SK-N-SH (cell line): ENCODE results near the gene SLC26A3.

ENCODE experiments used
- CTCF ChIP-seq: fragments of 200-600 bp; sonication (generic); IDR thresholded peaks from 2 replicates; pipeline ENCODE4 v1.6.1; 2017; ENCODE audit warnings: antibody characterized with exemption, mild to moderate bottlenecking, moderate library complexity
- EP300 ChIP-seq, 2 experiments: IDR thresholded peaks; 2 replicates each; pipeline versions ENCODE4 v1.4.0 to v1.6.1; 2012; ENCODE audit warnings: borderline replicate concordance in 1 of 2, low read depth in 1 of 2, low read length in 1 of 2
- EZH2phosphoT487 ChIP-seq: fragments of 200-600 bp; sonication (generic); IDR thresholded peaks from 2 replicates; pipeline ENCODE4 v1.6.1; 2017; ENCODE audit warnings: low read depth, mixed run types, mild to moderate bottlenecking, antibody characterized with exemption, moderate library complexity, borderline replicate concordance
- FOXJ3 ChIP-seq: sonication (generic); formaldehyde crosslinking; IDR thresholded peaks from 2 replicates; pipeline ENCODE4 v1.5.1; 2020; ENCODE audit warnings: mild to moderate bottlenecking, missing genetic modification reagents
- GABPA ChIP-seq: IDR thresholded peaks from 2 replicates; pipeline ENCODE4 v1.4.0; 2012; ENCODE audit warnings: low read depth, mild to moderate bottlenecking
- PBX3 ChIP-seq: IDR thresholded peaks from 2 replicates; pipeline ENCODE4; 2012
- POLR2AphosphoS5 ChIP-seq: IDR thresholded peaks from 2 replicates; pipeline ENCODE4 v1.6.1; 2012; ENCODE audit warnings: low read depth, low read length
- REST ChIP-seq: IDR thresholded peaks from 2 replicates; pipeline ENCODE4 v1.6.1; 2012; ENCODE audit warnings: mild to moderate bottlenecking, low read depth, low read length, moderate library complexity
- TEAD4 ChIP-seq: IDR thresholded peaks from 2 replicates; pipeline ENCODE4 v1.4.0; 2012; ENCODE audit warnings: mild to moderate bottlenecking, borderline replicate concordance; ENCODE audit not compliant: insufficient read depth
- USF2 ChIP-seq: fragments of 150-350 bp; IDR thresholded peaks from 2 replicates; pipeline ENCODE4 v1.6.1; 2017; ENCODE audit warnings: antibody characterized with exemption, low read length, low read depth, borderline replicate concordance

GRCh38 chr7:107824858-107825257 is 21.8 kb upstream of the SLC26A3 start:
- TF ChIP-seq GABPA: no peak
- no peak for TF ChIP-seq TEAD4
- TF ChIP-seq CTCF: no peak
- TF ChIP-seq PBX3: no peak
- TF ChIP-seq POLR2AphosphoS5: no peak
- no peak for TF ChIP-seq EZH2phosphoT487
- no peak for TF ChIP-seq USF2
- TF ChIP-seq REST: no peak
- no peak for TF ChIP-seq FOXJ3 (CRISPR knock-in tag)
- TF ChIP-seq EP300 (IDR thresholded peaks at IDR 0.05; ENCODE audit: borderline replicate concordance in 1 of 2, low read depth in 1 of 2, low read length in 1 of 2): no peak
